Heart right ventricle (tissue), 16 donors: ENCODE data around the gene VPS26A. TPM values are rescaled to one million over a fixed set of nuclear protein-coding genes. Genes with fewer than 3 reads are reported as not detected.
"Not testable (repeated sequence)": the region's sequence is repeated elsewhere in the genome, so short reads cannot be mapped to it uniquely, and the experiment has no call there.

Experiments
- ATAC-seq, 8 donors: fragments of 200-7000 bp; cut with Tn5 transposase; one replicate each; pipeline ENCODE4 v1.9.1; 2020; ENCODE audit warnings: mild to moderate bottlenecking in 8 of 8, moderate library complexity in 8 of 8, moderate number of reproducible peaks in 1 of 8
- DNase-seq, 2 donors: peaks; one replicate each; pipeline ENCODE4 v3.0.0-alpha.2; 2020
- H3K27ac ChIP-seq, 10 donors: fragments of 200-600 bp; sonication (generic) in 2 of 10; one replicate each; pipeline versions ENCODE4 v1.5.0 to v1.8.0; 2020 to 2022; ENCODE audit warnings: mild to moderate bottlenecking in 3 of 10
- H3K27me3 ChIP-seq, 7 donors: fragments of 200-600 bp; one replicate each; pipeline ENCODE4 v1.8.0; 2021 to 2022; ENCODE audit warnings: mild to moderate bottlenecking in 2 of 7
- H3K36me3 ChIP-seq, 9 donors: fragments of 200-600 bp; sonication (generic) in 1 of 9; one replicate each; pipeline versions ENCODE4 v1.5.0 to v1.8.0; 2020 to 2022; ENCODE audit warnings: mild to moderate bottlenecking in 2 of 9
- H3K4me1 ChIP-seq, 9 donors: fragments of 200-600 bp; sonication (generic) in 1 of 9; one replicate each; pipeline versions ENCODE4 v1.5.0 to v1.8.0; 2020 to 2022; ENCODE audit warnings: mild to moderate bottlenecking in 4 of 9
- H3K4me3 ChIP-seq, 10 donors: fragments of 200-600 bp; sonication (generic) in 2 of 10; one replicate each; pipeline versions ENCODE4 v1.5.0 to v1.8.0; 2020 to 2022; ENCODE audit warnings: mild to moderate bottlenecking in 7 of 10, moderate library complexity in 2 of 10
- H3K9me3 ChIP-seq, 11 donors: fragments of 200-600 bp in 10 of 11; sonication (generic) in 2 of 11; one replicate each; pipeline versions ENCODE4 v1.5.0 to v1.8.0; 2013 to 2022; ENCODE audit warnings: mild to moderate bottlenecking in 2 of 11, control low read depth in 1 of 11, moderate library complexity in 1 of 11
- WGBS, 2 donors: extraction: QIAGEN DNeasy Blood & Tissue Kit; methylation state at CpG; one replicate each; pipeline ENCODE4 v1.1.7; 2013; ENCODE audit warnings: inconsistent platforms in 1 of 2; 5-methylcytosine and 5-hydroxymethylcytosine counted together
- intact Hi-C, 10 donors: fragments of 100-400 bp; cut with DNase I; formaldehyde crosslinking; loops; one replicate each; pipeline versions ENCODE4 v1.11.1 to v1.14.2; 2022
- polyA plus RNA-seq, 2 donors: library from polyadenylated mRNA; stranded (reverse); fragments of 200-250 nt; gene quantifications; one replicate each; pipeline ENCODE4 v1.2.3, GENCODE V29; 2013
- total RNA-seq, 10 donors: library from RNA; stranded (reverse); fragmentation: NEBNext Ultra II Directional in 3 of 10; extraction: Animal tissue kit (Norgen Biotek cat#: 25700) in 3 of 10; gene quantifications; one replicate each; pipeline versions ENCODE4 v1.2.1 to v1.2.4, GENCODE V29; 2021 to 2023
- TF ChIP-seq, protein P1 (sequence below), 9 donors: fragments of 200-600 bp; sonication (generic) in 2 of 9; IDR thresholded peaks; one replicate each; pipeline versions ENCODE4 v1.5.0 to v1.8.0; 2021 to 2022; ENCODE audit warnings: antibody characterized with exemption in 9 of 9, mild to moderate bottlenecking in 5 of 9, moderate library complexity in 1 of 9
- donor health status: Arrhythmogenic right ventricular cardiomyopathy.
- donor health status: ischemic (EF 13 %, LVEDD 7.1; RV severe dilation, severe dysfunction).
- donor health status: healthy with polysubstance abuse.
- donor health status: DM: no; HTN: yes; CAD: no.
- donor health status: DM: no; HTN: no; CAD: no.
- donor health status: ischemic (EF 25% LVEDD 6.9; RV normal size, moderate dysfunction).
- donor health status: ischemic (EF 25% LVEDD 5.7; RV mildly dilated, moderate dysfunction).
- donor health status: healthy.
- donor health status: DM: yes; HTN: yes; CAD: no.
- donor health status: Ischemic cardiomyopathy.
- donor health status: ischemic (EF 35%, LVEDD 5.7; RV mildly dilated, moderate dysfunction).
- donor health status: nonischemic (EF 11% LVEDD 7.7; RV severe dilation, severe dysfunction).
- donor health status: DM: yes; HTN: yes; CAD: no.
- donor health status: PGD.
- donor health status: ischemic (EF 29% LVEDD 5.4; RV normal size, mild dysfunction).
- donor health status: nonischemic (EF 23%, LVEDD 6.1; RV moderate dilation, normal function).

VPS26A gene
- total and polyA plus RNA-seq, 12 donors = 15.9 to 43.8 (median 34.2) TPM

GRCh38 chr10:69153227-69153626 lies 29.2 kb downstream of the VPS26A start:
- Histone ChIP-seq H3K4me1 (no peaks in the 10 kb centered on the region), H3K9me3 (no peaks in the 10 kb centered on the region), H3K27ac (no peak overlapping the region), H3K27me3 (no peaks in the 10 kb centered on the region), H3K4me3 (no peak overlapping the region), H3K36me3 (peaks cover 0 to 21% (median 3%) of the 10 kb centered on the region in 9 donors)
- intact Hi-C loops = no loop called here
- TF ChIP-seq, protein P1, sequence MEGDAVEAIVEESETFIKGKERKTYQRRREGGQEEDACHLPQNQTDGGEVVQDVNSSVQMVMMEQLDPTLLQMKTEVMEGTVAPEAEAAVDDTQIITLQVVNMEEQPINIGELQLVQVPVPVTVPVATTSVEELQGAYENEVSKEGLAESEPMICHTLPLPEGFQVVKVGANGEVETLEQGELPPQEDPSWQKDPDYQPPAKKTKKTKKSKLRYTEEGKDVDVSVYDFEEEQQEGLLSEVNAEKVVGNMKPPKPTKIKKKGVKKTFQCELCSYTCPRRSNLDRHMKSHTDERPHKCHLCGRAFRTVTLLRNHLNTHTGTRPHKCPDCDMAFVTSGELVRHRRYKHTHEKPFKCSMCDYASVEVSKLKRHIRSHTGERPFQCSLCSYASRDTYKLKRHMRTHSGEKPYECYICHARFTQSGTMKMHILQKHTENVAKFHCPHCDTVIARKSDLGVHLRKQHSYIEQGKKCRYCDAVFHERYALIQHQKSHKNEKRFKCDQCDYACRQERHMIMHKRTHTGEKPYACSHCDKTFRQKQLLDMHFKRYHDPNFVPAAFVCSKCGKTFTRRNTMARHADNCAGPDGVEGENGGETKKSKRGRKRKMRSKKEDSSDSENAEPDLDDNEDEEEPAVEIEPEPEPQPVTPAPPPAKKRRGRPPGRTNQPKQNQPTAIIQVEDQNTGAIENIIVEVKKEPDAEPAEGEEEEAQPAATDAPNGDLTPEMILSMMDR (IDR thresholded peaks at IDR 0.05) = no peak
- 85 to 91% methylated on average over 6 of the region's 6 CpGs for WGBS, 2 donors
- DNase-seq (no peak), ATAC-seq (no peak)

- Histone ChIP-seq H3K4me1 (no peaks in the 10 kb centered on the region), H3K4me3 (no peak overlapping the region), H3K27ac (no peak overlapping the region), H3K36me3 (peaks cover 0 to 92% (median 22%) of the 10 kb centered on the region in 9 donors), H3K27me3 (no peaks in the 10 kb centered on the region), H3K9me3 (no peaks in the 10 kb centered on the region)
- TF ChIP-seq, protein P1 (IDR thresholded peaks at IDR 0.05) = no peak
- DNase-seq (no peak), ATAC-seq (no peak)
- intact Hi-C loops = no loop called here
- 95 to 99% methylated on average over 2 of the region's 2 CpGs for WGBS, 2 donors
These were observed 36.8 kb downstream of the VPS26A start for GRCh38 chr10:69160809-69161241.

DNA sequence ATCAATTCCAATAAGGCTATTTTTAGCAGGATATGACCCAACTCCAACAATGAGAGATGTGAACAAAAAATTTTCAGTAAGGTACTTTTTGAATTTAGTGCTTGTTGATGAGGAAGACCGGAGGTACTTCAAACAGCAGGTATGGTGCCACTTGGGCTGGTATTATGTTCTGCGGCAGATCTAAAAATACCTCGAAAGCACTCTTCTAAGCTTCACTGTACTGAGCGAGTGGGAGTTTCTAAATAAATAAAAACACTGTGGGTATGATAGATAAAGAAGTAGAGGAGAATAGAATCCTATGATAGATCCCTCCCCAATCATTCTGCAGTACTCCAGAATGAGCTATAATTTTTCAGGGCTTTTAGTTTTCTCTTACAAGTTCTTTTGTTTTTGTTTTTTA lies 44.5 kb downstream of the VPS26A start:
- no peak for DNase-seq
- intact Hi-C loops = no loop called here
- H3K4me1 ChIP-seq = peaks cover 0 to 11% (median 0%) of the 10 kb centered on the region in 9 donors
- H3K36me3 ChIP-seq = peaks cover 0 to 98% (median 42%) of the 10 kb centered on the region in 9 donors
- no peak overlapping the region for H3K27ac ChIP-seq
- H3K9me3 ChIP-seq = no peaks in the 10 kb centered on the region
- ATAC-seq = peak in 1 of 8 donors; percentile 53
- no peaks in the 10 kb centered on the region for H3K27me3 ChIP-seq
- 55 to 68% methylated on average over 4 of the region's 4 CpGs for WGBS, 2 donors
- TF ChIP-seq, protein P1 (IDR thresholded peaks at IDR 0.05) = no peak
- no peak overlapping the region for H3K4me3 ChIP-seq

DNA sequence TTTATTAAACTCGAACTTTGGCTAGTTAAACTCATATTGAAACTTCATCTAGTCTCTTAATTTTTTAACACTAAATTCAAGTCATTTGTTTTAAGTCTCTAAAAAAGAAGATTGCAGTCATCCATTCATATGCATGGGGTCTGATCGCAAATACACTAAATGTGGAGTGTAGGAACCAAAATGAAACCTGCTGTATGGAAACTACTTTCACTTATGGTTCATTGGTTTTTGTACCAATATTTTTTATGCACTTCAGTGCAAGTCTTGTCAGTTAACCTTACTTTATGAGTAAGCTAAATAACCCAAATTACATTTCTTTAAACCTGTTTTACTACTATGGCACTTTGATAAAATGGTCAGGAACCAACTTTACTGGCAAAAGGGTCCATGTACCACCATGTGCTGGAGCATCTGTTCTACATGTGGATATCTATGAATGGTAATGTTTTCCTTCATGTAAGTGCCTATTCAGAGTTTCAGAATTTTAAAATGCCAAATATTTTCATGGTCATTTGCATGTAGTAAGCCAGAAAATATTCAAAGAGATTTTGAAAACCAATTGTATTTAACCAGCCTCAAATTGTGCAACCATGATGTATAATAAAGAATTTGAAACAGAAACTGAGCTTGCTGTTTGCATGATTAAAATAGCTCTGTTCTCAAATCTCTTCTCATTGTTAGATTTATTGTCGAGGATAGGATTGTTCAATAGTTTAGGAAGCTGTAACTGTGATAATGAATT lies 48.4 kb downstream of the VPS26A start:
- Histone ChIP-seq H3K9me3 (no peaks in the 10 kb centered on the region), H3K27me3 (no peaks in the 10 kb centered on the region), H3K4me1 (peaks cover 0 to 11% (median 0%) of the 10 kb centered on the region in 9 donors), H3K4me3 (no peak overlapping the region), H3K36me3 (peaks cover 0 to 65% (median 25%) of the 10 kb centered on the region in 9 donors), H3K27ac (no peak overlapping the region)
- 91 to 92% methylated on average over 3 of the region's 3 CpGs for WGBS, 2 donors
- DNase-seq (no peak), ATAC-seq (no peak)
- intact Hi-C loops = no loop called here
- TF ChIP-seq, protein P1 (IDR thresholded peaks at IDR 0.05) = no peak

DNA sequence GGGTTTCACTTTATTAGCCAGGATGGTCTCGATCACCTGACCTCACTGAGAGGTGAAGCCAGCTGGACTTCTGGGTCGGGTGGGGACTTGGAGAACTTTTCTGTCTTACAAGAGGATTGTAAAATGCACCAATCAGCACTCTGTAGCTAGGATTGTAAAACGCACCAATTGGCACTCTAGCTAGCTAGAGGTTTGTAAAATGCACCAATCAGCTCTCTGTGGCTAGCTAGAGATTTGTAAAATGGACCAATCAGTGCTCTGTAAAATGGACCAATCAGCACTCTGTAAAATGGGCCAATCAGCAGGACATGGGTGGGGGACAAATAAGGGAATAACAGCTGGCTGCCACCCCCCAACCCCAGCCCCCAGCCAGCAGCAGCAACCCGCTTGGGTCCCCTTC lies 51.3 kb downstream of the VPS26A start:
- intact Hi-C loops, H3K27me3 ChIP-seq, ATAC-seq, H3K27ac ChIP-seq, H3K9me3 ChIP-seq, H3K4me1 ChIP-seq, DNase-seq, H3K4me3 ChIP-seq: not testable (repeated sequence)
- WGBS, 2 donors = 62 to 93% methylated on average over 4 of the region's 4 CpGs
- H3K36me3 ChIP-seq = peaks cover 0 to 36% (median 11%) of the 10 kb centered on the region in 9 donors
